ENCODE results near the gene XPO6.
"Not testable (repeated sequence)": the region's sequence is repeated elsewhere in the genome, so short reads cannot be mapped to it uniquely, and the experiment has no call there.

The XPO6 gene

GRCh38 chr16:28249483-28249882 lies 37.7 kb upstream of the XPO6 start:
- not testable (repeated sequence) for H3K4me1 ChIP-seq (ENCODE audit: control insufficient read depth, insufficient read depth, low read length); H3K27me3 ChIP-seq (ENCODE audit: control insufficient read depth, insufficient read depth, low read length); H3K9me3 ChIP-seq (ENCODE audit: control insufficient read depth, insufficient read depth, low read length); H3K4me3 ChIP-seq (ENCODE audit: low read length); DNase-seq (ENCODE audit: low read depth, low spot score); H3K27ac ChIP-seq (ENCODE audit: low read length); H3K36me3 ChIP-seq (ENCODE audit: control insufficient read depth, insufficient read depth, low read length)
- no CpG with 5 or more reads among the region's 2 CpGs for WGBS (ENCODE audit: insufficient coverage, insufficient read length)

GRCh38 chr16:28241924-28242323 lies 30.2 kb upstream of the XPO6 start:
- Histone ChIP-seq H3K36me3 (ENCODE audit: control insufficient read depth, insufficient read depth, low read length) (no peaks in the 10 kb centered on the region), H3K4me1 (ENCODE audit: control insufficient read depth, insufficient read depth, low read length) (no peaks in the 10 kb centered on the region), H3K4me3 (ENCODE audit: low read length) (no peak overlapping the region), H3K9me3 (ENCODE audit: control insufficient read depth, insufficient read depth, low read length) (no peaks in the 10 kb centered on the region), H3K27me3 (ENCODE audit: control insufficient read depth, insufficient read depth, low read length) (no peaks in the 10 kb centered on the region), H3K27ac (ENCODE audit: low read length) (no peak overlapping the region)
- WGBS (ENCODE audit: insufficient coverage, insufficient read length) = no CpG with 5 or more reads among the region's 6 CpGs
- DNase-seq (ENCODE audit: low read depth, low spot score) = no peak

GRCh38 chr16:28237754-28238357 lies 26.1 kb upstream of the XPO6 start:
- Histone ChIP-seq H3K9me3 (ENCODE audit: control insufficient read depth, insufficient read depth, low read length) (0 out of 2 replicates have a peak, but pooled peaks cover 2% of the 10 kb centered on the region), H3K36me3 (ENCODE audit: control insufficient read depth, insufficient read depth, low read length) (no peaks in the 10 kb centered on the region), H3K4me1 (ENCODE audit: control insufficient read depth, insufficient read depth, low read length) (no peaks in the 10 kb centered on the region), H3K27me3 (ENCODE audit: control insufficient read depth, insufficient read depth, low read length) (no peaks in the 10 kb centered on the region), H3K4me3 (ENCODE audit: low read length) (no peak overlapping the region), H3K27ac (ENCODE audit: low read length) (no peak overlapping the region)
- WGBS (ENCODE audit: insufficient coverage, insufficient read length) = no CpG with 5 or more reads among the region's 3 CpGs
- no peak for DNase-seq (ENCODE audit: low read depth, low spot score)

- WGBS (ENCODE audit: insufficient coverage, insufficient read length) = no CpG with 5 or more reads among the region's 2 CpGs
- no peak for DNase-seq (ENCODE audit: low read depth, low spot score)
- no peaks in the 10 kb centered on the region for H3K27me3 ChIP-seq (ENCODE audit: control insufficient read depth, insufficient read depth, low read length)
These were observed 20.0 kb upstream of the XPO6 start for GRCh38 chr16:28231763-28232162.

GRCh38 chr16:28223909-28224308 lies 12.1 kb upstream of the XPO6 start:
- H3K4me1 ChIP-seq (ENCODE audit: control insufficient read depth, insufficient read depth, low read length); DNase-seq (ENCODE audit: low read depth, low spot score); H3K4me3 ChIP-seq (ENCODE audit: low read length); H3K9me3 ChIP-seq (ENCODE audit: control insufficient read depth, insufficient read depth, low read length); H3K36me3 ChIP-seq (ENCODE audit: control insufficient read depth, insufficient read depth, low read length); H3K27ac ChIP-seq (ENCODE audit: low read length); H3K27me3 ChIP-seq (ENCODE audit: control insufficient read depth, insufficient read depth, low read length): not testable (repeated sequence)
- WGBS (ENCODE audit: insufficient coverage, insufficient read length) = no CpG with 5 or more reads among the region's 3 CpGs

More at GRCh38 chr16:28231763-28232162, 20.0 kb upstream of the XPO6 start:
- Histone ChIP-seq H3K27ac (ENCODE audit: low read length) (no peak overlapping the region), H3K36me3 (ENCODE audit: control insufficient read depth, insufficient read depth, low read length) (no peaks in the 10 kb centered on the region), H3K9me3 (ENCODE audit: control insufficient read depth, insufficient read depth, low read length) (0 out of 2 replicates have a peak, but pooled peaks cover 2% of the 10 kb centered on the region), H3K4me1 (ENCODE audit: control insufficient read depth, insufficient read depth, low read length) (no peaks in the 10 kb centered on the region), H3K4me3 (ENCODE audit: low read length) (no peak overlapping the region)

GRCh38 chr16:28219777-28220176 lies 8.0 kb upstream of the XPO6 start:
- H3K4me1 ChIP-seq (ENCODE audit: control insufficient read depth, insufficient read depth, low read length); H3K27me3 ChIP-seq (ENCODE audit: control insufficient read depth, insufficient read depth, low read length); DNase-seq (ENCODE audit: low read depth, low spot score); H3K27ac ChIP-seq (ENCODE audit: low read length); H3K9me3 ChIP-seq (ENCODE audit: control insufficient read depth, insufficient read depth, low read length); H3K36me3 ChIP-seq (ENCODE audit: control insufficient read depth, insufficient read depth, low read length); H3K4me3 ChIP-seq (ENCODE audit: low read length): not testable (repeated sequence)
- WGBS (ENCODE audit: insufficient coverage, insufficient read length) = no CpG with 5 or more reads among the region's 6 CpGs

GRCh38 chr16:28219282-28219681 lies 7.5 kb upstream of the XPO6 start:
- Histone ChIP-seq H3K27me3 (ENCODE audit: control insufficient read depth, insufficient read depth, low read length) (no peaks in the 10 kb centered on the region), H3K4me1 (ENCODE audit: control insufficient read depth, insufficient read depth, low read length) (no peaks in the 10 kb centered on the region), H3K9me3 (ENCODE audit: control insufficient read depth, insufficient read depth, low read length) (no peaks in the 10 kb centered on the region), H3K36me3 (ENCODE audit: control insufficient read depth, insufficient read depth, low read length) (no peaks in the 10 kb centered on the region), H3K4me3 (ENCODE audit: low read length) (no peak overlapping the region), H3K27ac (ENCODE audit: low read length) (no peak overlapping the region)
- WGBS (ENCODE audit: insufficient coverage, insufficient read length) = no CpG with 5 or more reads among the region's 5 CpGs
- DNase-seq (ENCODE audit: low read depth, low spot score) = no peak

- Histone ChIP-seq H3K27ac (ENCODE audit: low read length) (no peak overlapping the region), H3K4me3 (ENCODE audit: low read length) (no peak overlapping the region), H3K27me3 (ENCODE audit: control insufficient read depth, insufficient read depth, low read length) (no peaks in the 10 kb centered on the region), H3K36me3 (ENCODE audit: control insufficient read depth, insufficient read depth, low read length) (no peaks in the 10 kb centered on the region), H3K9me3 (ENCODE audit: control insufficient read depth, insufficient read depth, low read length) (no peaks in the 10 kb centered on the region), H3K4me1 (ENCODE audit: control insufficient read depth, insufficient read depth, low read length) (no peaks in the 10 kb centered on the region)
- no CpG with 5 or more reads among the region's 4 CpGs for WGBS (ENCODE audit: insufficient coverage, insufficient read length)
- peak; percentile 43 for DNase-seq (ENCODE audit: low read depth, low spot score)
These were observed 6.3 kb upstream of the XPO6 start for GRCh38 chr16:28218109-28218508.

- H3K4me1 ChIP-seq (ENCODE audit: control insufficient read depth, insufficient read depth, low read length) = no peaks in the 10 kb centered on the region
- H3K27ac ChIP-seq (ENCODE audit: low read length) = no peak overlapping the region
- H3K27me3 ChIP-seq (ENCODE audit: control insufficient read depth, insufficient read depth, low read length) = no peaks in the 10 kb centered on the region
- no peak overlapping the region for H3K4me3 ChIP-seq (ENCODE audit: low read length)
- H3K9me3 ChIP-seq (ENCODE audit: control insufficient read depth, insufficient read depth, low read length) = no peaks in the 10 kb centered on the region
- WGBS (ENCODE audit: insufficient coverage, insufficient read length) = no CpG with 5 or more reads among the region's 4 CpGs
- H3K36me3 ChIP-seq (ENCODE audit: control insufficient read depth, insufficient read depth, low read length) = no peaks in the 10 kb centered on the region
- no peak for DNase-seq (ENCODE audit: low read depth, low spot score)
These were observed 5.6 kb upstream of the XPO6 start for GRCh38 chr16:28217326-28217725.

GRCh38 chr16:28213396-28213795 lies 1.6 kb upstream of the XPO6 start:
- no peaks in the 10 kb centered on the region; the same call in 1 of the 2 replicates for H3K4me1 ChIP-seq (ENCODE audit: control insufficient read depth, insufficient read depth, low read length)
- no peaks in the 10 kb centered on the region for H3K27me3 ChIP-seq (ENCODE audit: control insufficient read depth, insufficient read depth, low read length)
- no peak overlapping the region for H3K27ac ChIP-seq (ENCODE audit: low read length)
- DNase-seq (ENCODE audit: low read depth, low spot score) = no peak
- no peak overlapping the region for H3K4me3 ChIP-seq (ENCODE audit: low read length)
- no peaks in the 10 kb centered on the region for H3K9me3 ChIP-seq (ENCODE audit: control insufficient read depth, insufficient read depth, low read length)
- WGBS (ENCODE audit: insufficient coverage, insufficient read length) = no CpG with 5 or more reads among the region's 3 CpGs
- peaks cover under 1% of the 10 kb centered on the region; the same call in 1 of the 2 replicates for H3K36me3 ChIP-seq (ENCODE audit: control insufficient read depth, insufficient read depth, low read length)

- Histone ChIP-seq H3K9me3 (ENCODE audit: control insufficient read depth, insufficient read depth, low read length) (no peaks in the 10 kb centered on the region), H3K36me3 (ENCODE audit: control insufficient read depth, insufficient read depth, low read length) (peaks cover 2% of the 10 kb centered on the region; the same call in 1 of the 2 replicates), H3K4me3 (ENCODE audit: low read length) (peak overlapping the region; percentile 91; the same call in 1 of the 2 replicates), H3K27me3 (ENCODE audit: control insufficient read depth, insufficient read depth, low read length) (no peaks in the 10 kb centered on the region), H3K27ac (ENCODE audit: low read length) (no peak overlapping the region), H3K4me1 (ENCODE audit: control insufficient read depth, insufficient read depth, low read length) (no peaks in the 10 kb centered on the region; the same call in 1 of the 2 replicates)
- no CpG with 5 or more reads among the region's 4 CpGs for WGBS (ENCODE audit: insufficient coverage, insufficient read length)
- DNase-seq (ENCODE audit: low read depth, low spot score) = no peak
These were observed 738 bp upstream of the XPO6 start for GRCh38 chr16:28212532-28212873.

Data from iPS DF 6.9 (cell line).